ENCODE data around the gene ADGRE2. TPM values are rescaled to one million over a fixed set of nuclear protein-coding genes. Genes with fewer than 3 reads are reported as not detected.

ADGRE2 gene
- total RNA-seq, 1 experiment from 2014 or later: 0.23 TPM

DNA sequence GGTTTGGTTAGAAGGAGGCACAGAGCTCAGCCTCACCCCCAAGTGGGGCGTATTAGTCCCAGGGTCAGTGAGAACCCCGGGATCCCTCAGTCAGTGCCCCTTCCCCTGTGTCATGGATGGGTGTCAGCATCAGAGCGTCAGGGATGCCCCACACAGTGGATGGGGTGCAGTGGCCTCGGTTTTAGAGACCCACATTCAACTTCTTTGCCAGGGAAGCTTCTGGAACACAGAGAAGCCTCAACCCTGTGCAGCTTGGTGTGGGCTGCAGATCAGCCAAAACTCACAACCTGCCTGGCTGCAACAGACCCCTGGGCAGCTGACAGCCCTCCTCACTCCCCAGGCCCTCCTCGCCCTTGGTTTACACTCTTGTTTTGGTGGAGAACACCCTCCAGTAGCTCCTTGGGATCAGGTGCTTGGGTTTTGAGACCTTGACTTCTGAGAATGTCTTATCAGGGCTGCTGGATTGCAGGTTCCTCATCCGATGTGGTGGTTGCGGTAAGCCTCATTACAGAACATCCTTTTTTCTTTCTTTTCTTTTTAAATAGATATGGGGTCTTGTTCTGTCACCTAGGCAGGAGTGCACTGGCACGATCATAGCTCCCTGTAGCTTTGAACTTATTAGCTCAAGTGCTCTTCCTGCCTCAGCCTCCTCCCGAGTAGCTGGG, 77.5 kb downstream of the ADGRE2 start:
- H3K4me3 ChIP-seq (ENCODE audit: low read depth, low read length): no peak overlapping the region
- TF ChIP-seq, protein P1, sequence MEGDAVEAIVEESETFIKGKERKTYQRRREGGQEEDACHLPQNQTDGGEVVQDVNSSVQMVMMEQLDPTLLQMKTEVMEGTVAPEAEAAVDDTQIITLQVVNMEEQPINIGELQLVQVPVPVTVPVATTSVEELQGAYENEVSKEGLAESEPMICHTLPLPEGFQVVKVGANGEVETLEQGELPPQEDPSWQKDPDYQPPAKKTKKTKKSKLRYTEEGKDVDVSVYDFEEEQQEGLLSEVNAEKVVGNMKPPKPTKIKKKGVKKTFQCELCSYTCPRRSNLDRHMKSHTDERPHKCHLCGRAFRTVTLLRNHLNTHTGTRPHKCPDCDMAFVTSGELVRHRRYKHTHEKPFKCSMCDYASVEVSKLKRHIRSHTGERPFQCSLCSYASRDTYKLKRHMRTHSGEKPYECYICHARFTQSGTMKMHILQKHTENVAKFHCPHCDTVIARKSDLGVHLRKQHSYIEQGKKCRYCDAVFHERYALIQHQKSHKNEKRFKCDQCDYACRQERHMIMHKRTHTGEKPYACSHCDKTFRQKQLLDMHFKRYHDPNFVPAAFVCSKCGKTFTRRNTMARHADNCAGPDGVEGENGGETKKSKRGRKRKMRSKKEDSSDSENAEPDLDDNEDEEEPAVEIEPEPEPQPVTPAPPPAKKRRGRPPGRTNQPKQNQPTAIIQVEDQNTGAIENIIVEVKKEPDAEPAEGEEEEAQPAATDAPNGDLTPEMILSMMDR (IDR thresholded peaks at IDR 0.05; ENCODE audit: insufficient read depth in 1 of 2, low read depth in 1 of 2, low read length in 1 of 2, severe bottlenecking in 1 of 2, unreplicated experiment in 1 of 2): no peak
- H3K4me3 Mint-ChIP-seq (ENCODE audit: unreplicated experiment): no peak overlapping the region
- POLR2A ChIA-PET: no interaction called here
- no TSS peak for BruUV-seq (replicated peaks)
- no peaks in the 10 kb centered on the region for H3K4me1 Mint-ChIP-seq (ENCODE audit: low read depth, unreplicated experiment)
- no peaks in the 10 kb centered on the region for H3K9me3 ChIP-seq
- CTCF ChIA-PET: no interaction called here
- no peaks in the 10 kb centered on the region for H3K36me3 ChIP-seq (ENCODE audit: control insufficient read depth, insufficient read depth, low read length)
- H3K9me3 Mint-ChIP-seq (ENCODE audit: unreplicated experiment): no peaks in the 10 kb centered on the region
- H3K27me3 ChIP-seq (replicated peaks; ENCODE audit: control insufficient read depth, insufficient read depth, low read length): no peaks in the 10 kb centered on the region
- DNase-seq: no peak
- no peaks in the 10 kb centered on the region for H3K27me3 Mint-ChIP-seq (ENCODE audit: insufficient read depth, unreplicated experiment)
- H3K4me1 ChIP-seq: no peaks in the 10 kb centered on the region
- H3K27ac Mint-ChIP-seq (ENCODE audit: unreplicated experiment): no peak overlapping the region
- peaks cover 2% of the 10 kb centered on the region for H3K36me3 Mint-ChIP-seq (ENCODE audit: insufficient read depth, unreplicated experiment)
- intact Hi-C loops (cut with micrococcal nuclease; ENCODE audit: unreplicated experiment): no loop called here

DNA sequence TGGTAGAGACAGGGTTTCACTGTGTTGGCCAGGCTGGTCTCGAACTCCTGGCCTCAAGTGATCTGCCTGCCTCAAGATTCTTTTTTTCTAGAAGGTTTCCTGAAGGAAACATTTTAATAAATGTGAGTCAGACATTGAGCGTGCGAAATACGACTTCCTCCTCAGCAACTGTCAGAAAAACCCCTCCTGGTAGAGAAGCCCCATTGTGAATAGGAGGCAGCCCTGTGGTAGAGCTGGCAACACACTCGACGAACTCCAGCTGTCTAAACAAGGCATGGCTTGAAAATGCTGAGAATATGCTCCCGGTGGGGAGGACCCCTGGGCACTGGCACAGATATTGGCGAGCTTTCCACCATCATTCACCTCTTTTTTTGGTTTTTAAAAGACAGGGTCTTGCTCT, 78.7 kb downstream of the ADGRE2 start:
- no peak overlapping the region for H3K4me3 Mint-ChIP-seq (ENCODE audit: unreplicated experiment)
- POLR2A ChIA-PET: no interaction called here
- no peak for DNase-seq
- intact Hi-C loops (cut with micrococcal nuclease; ENCODE audit: unreplicated experiment): no loop called here
- Histone ChIP-seq H3K4me3 (ENCODE audit: low read depth, low read length) (no peak overlapping the region), H3K9me3 (no peaks in the 10 kb centered on the region), H3K27me3 (replicated peaks; ENCODE audit: control insufficient read depth, insufficient read depth, low read length) (no peaks in the 10 kb centered on the region), H3K4me1 (no peaks in the 10 kb centered on the region), H3K36me3 (ENCODE audit: control insufficient read depth, insufficient read depth, low read length) (no peaks in the 10 kb centered on the region)
- no TSS peak for BruUV-seq (replicated peaks)
- no peaks in the 10 kb centered on the region for H3K9me3 Mint-ChIP-seq (ENCODE audit: unreplicated experiment)
- no peaks in the 10 kb centered on the region for H3K36me3 Mint-ChIP-seq (ENCODE audit: insufficient read depth, unreplicated experiment)
- H3K27ac Mint-ChIP-seq (ENCODE audit: unreplicated experiment): no peak overlapping the region
- TF ChIP-seq, protein P1 (IDR thresholded peaks at IDR 0.05; ENCODE audit: insufficient read depth in 1 of 2, low read depth in 1 of 2, low read length in 1 of 2, severe bottlenecking in 1 of 2, unreplicated experiment in 1 of 2): no peak
- CTCF ChIA-PET: no interaction called here
- no peaks in the 10 kb centered on the region for H3K27me3 Mint-ChIP-seq (ENCODE audit: insufficient read depth, unreplicated experiment)
- no peaks in the 10 kb centered on the region for H3K4me1 Mint-ChIP-seq (ENCODE audit: low read depth, unreplicated experiment)

DNA sequence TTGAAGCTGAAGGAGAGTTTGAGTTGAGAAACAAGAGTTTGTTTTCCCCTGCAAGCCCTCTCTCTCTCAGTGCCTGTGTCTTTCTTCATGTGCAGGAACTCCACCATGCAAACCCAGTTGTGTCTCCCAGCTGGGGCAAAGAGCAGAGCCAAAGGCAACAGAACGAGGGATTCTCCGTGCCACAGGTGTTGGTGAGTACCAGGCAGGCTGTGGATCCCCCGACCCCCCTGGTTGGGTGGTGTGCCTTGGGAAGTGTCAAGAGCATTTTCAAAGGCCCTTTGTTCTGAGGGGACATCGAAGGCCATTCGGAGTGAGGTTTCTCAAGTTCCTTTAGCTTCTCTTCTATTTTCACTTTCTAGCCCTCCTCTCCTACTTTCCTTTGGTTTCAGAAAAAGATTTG, 82.9 kb downstream of the ADGRE2 start:
- DNase-seq: no peak
- POLR2A ChIA-PET: interaction anchor here (0.6 kb wide), 1 partner anchor 121 kb away, joined by 3 read pairs; no protein-coding TSS in a partner anchor
- Mint-ChIP-seq H3K9me3 (ENCODE audit: unreplicated experiment) (no peaks in the 10 kb centered on the region), H3K27me3 (ENCODE audit: insufficient read depth, unreplicated experiment) (no peaks in the 10 kb centered on the region), H3K27ac (ENCODE audit: unreplicated experiment) (no peak overlapping the region), H3K4me3 (ENCODE audit: unreplicated experiment) (no peak overlapping the region), H3K36me3 (ENCODE audit: insufficient read depth, unreplicated experiment) (no peaks in the 10 kb centered on the region), H3K4me1 (ENCODE audit: low read depth, unreplicated experiment) (no peaks in the 10 kb centered on the region)
- BruUV-seq (replicated peaks): no TSS peak
- no peaks in the 10 kb centered on the region for H3K9me3 ChIP-seq
- no peaks in the 10 kb centered on the region for H3K27me3 ChIP-seq (replicated peaks; ENCODE audit: control insufficient read depth, insufficient read depth, low read length)
- no peaks in the 10 kb centered on the region for H3K36me3 ChIP-seq (ENCODE audit: control insufficient read depth, insufficient read depth, low read length)
- no peak overlapping the region for H3K4me3 ChIP-seq (ENCODE audit: low read depth, low read length)
- TF ChIP-seq, protein P1 (IDR thresholded peaks at IDR 0.05; ENCODE audit: insufficient read depth in 1 of 2, low read depth in 1 of 2, low read length in 1 of 2, severe bottlenecking in 1 of 2, unreplicated experiment in 1 of 2): no peak
- intact Hi-C loops (cut with micrococcal nuclease; ENCODE audit: unreplicated experiment): no loop called here
- H3K4me1 ChIP-seq: no peaks in the 10 kb centered on the region
- CTCF ChIA-PET: no interaction called here
